ENCODE data around the gene KIF16B. TPM values are rescaled to one million over a fixed set of nuclear protein-coding genes. Genes with fewer than 3 reads are reported as not detected.

KIF16B gene
- total RNA-seq, 3 donors from 2014 or later, result 23.8 to 47.9 (median 36.9) TPM

GRCh38 chr20:16246291-16246690, 327.0 kb downstream of the KIF16B start:
- H3K4me1 ChIP-seq, result no peaks in the 10 kb centered on the region
- H3K4me3 ChIP-seq, result no peak overlapping the region
- no peaks in the 10 kb centered on the region for H3K36me3 ChIP-seq
- intact Hi-C loops (cut with DNase I; ENCODE audit: low total_unique reads), result loop anchor here (10.0 kb wide), 1 partner anchor 1659 kb away; no protein-coding TSS in a partner anchor
- no peaks in the 10 kb centered on the region for H3K27me3 ChIP-seq
- no peak for DNase-seq (ENCODE audit: low spot score in 2 of 2)
- H3K27ac ChIP-seq, result no peak overlapping the region
- TF ChIP-seq POLR2AphosphoS5 (IDR thresholded peaks at IDR 0.05), result no peak
- TF ChIP-seq CTCF (IDR thresholded peaks at IDR 0.05), result no peak
- TF ChIP-seq POLR2A (IDR thresholded peaks at IDR 0.05), result no peak
- H3K9me3 ChIP-seq, result no peaks in the 10 kb centered on the region

- TF ChIP-seq CTCF (IDR thresholded peaks at IDR 0.05), result no peak
- no peak for TF ChIP-seq POLR2AphosphoS5 (IDR thresholded peaks at IDR 0.05)
- TF ChIP-seq POLR2A (IDR thresholded peaks at IDR 0.05), result no peak
- H3K27me3 ChIP-seq, result no peaks in the 10 kb centered on the region
- H3K27ac ChIP-seq, result no peak overlapping the region
- no peaks in the 10 kb centered on the region for H3K4me1 ChIP-seq
- intact Hi-C loops (cut with DNase I; ENCODE audit: low total_unique reads), result loop anchor here (10.0 kb wide), 1 partner anchor 1659 kb away; no protein-coding TSS in a partner anchor
- no peak for DNase-seq (ENCODE audit: low spot score in 2 of 2)
- no peaks in the 10 kb centered on the region for H3K36me3 ChIP-seq
- peaks cover 0 to under 1% of the 10 kb centered on the region in 2 donors for H3K9me3 ChIP-seq
- H3K4me3 ChIP-seq, result no peak overlapping the region
These were observed 327.4 kb downstream of the KIF16B start for GRCh38 chr20:16245879-16246278.

DNA sequence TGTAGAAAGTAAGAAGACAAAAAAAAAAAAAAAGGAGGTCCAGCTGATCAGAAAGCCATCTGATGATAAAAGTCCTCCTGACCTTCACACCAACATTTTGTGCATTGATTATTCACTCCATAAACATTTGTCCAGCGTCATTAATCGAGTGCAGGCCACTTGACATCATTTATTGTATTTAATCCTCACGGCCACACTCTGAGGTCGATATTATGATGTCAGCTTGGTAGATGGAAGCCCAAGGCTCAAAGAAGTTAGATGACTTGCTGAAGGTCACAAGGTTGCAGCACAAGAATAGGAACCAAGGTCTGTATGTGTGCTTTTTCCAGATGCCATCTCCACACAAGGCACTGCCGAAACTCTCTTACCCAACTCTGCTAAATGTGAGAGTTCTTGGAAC, 328.4 kb downstream of the KIF16B start:
- no peaks in the 10 kb centered on the region for H3K4me1 ChIP-seq
- no peak overlapping the region for H3K4me3 ChIP-seq
- H3K36me3 ChIP-seq, result no peaks in the 10 kb centered on the region
- intact Hi-C loops (cut with DNase I; ENCODE audit: low total_unique reads), result loop anchor here (10.0 kb wide), 1 partner anchor 1660 kb away; no protein-coding TSS in a partner anchor
- DNase-seq (ENCODE audit: low spot score in 2 of 2), result no peak
- H3K9me3 ChIP-seq, result peaks cover 0 to 10% of the 10 kb centered on the region in 2 donors
- H3K27ac ChIP-seq, result no peak overlapping the region
- no peaks in the 10 kb centered on the region for H3K27me3 ChIP-seq
- TF ChIP-seq POLR2AphosphoS5 (IDR thresholded peaks at IDR 0.05) (no peak), CTCF (IDR thresholded peaks at IDR 0.05) (no peak), POLR2A (IDR thresholded peaks at IDR 0.05) (no peak)

DNA sequence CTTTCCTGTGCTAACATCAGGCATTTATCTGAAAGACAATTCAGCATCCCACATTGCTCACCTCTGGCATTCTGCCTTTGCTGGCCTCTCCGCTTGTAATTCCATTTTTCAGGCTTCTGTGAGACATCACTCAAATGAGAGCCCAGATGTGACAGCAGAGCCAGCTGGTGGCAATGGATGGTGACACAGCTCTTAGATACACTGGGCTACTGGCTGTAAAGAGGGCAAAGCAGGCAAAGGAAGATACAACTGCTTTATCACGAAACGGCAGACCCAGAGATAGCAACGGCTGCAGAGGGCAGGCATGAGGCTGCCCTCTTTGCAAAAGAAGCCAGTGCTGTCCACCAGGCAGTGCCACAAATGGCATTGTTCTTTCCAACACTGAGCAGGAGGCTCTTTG, 329.8 kb downstream of the KIF16B start:
- H3K4me3 ChIP-seq, result no peak overlapping the region
- TF ChIP-seq POLR2A (IDR thresholded peaks at IDR 0.05) (no peak), POLR2AphosphoS5 (IDR thresholded peaks at IDR 0.05) (no peak), CTCF (IDR thresholded peaks at IDR 0.05) (no peak)

DNA sequence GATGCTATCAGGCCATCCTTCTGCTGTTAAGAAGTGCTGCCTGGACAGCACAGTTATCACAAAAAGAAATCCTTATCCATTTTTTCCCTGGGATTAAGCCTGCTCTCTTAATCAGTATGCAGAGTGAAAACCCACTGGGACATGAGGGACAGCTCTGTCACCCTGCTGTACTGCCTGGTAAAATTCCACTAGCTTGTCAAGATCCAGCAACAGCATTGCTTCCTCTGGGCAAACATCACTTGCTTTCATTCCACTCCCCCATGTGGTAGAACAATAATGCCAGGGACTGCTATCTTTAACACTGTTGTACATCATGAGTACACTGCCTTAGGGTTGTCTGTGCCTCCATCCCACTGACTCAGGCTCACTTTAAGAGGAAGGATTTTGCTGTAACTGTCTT, 331.3 kb downstream of the KIF16B start:
- Histone ChIP-seq H3K36me3 (no peaks in the 10 kb centered on the region), H3K27ac (no peak overlapping the region), H3K27me3 (no peaks in the 10 kb centered on the region), H3K4me3 (no peak overlapping the region), H3K4me1 (no peaks in the 10 kb centered on the region), H3K9me3 (peaks cover 7 to 27% of the 10 kb centered on the region in 2 donors)
- TF ChIP-seq POLR2AphosphoS5 (IDR thresholded peaks at IDR 0.05) (no peak), CTCF (IDR thresholded peaks at IDR 0.05) (no peak), POLR2A (IDR thresholded peaks at IDR 0.05) (no peak)
- intact Hi-C loops (cut with DNase I; ENCODE audit: low total_unique reads), result loop anchor here (10.0 kb wide), 1 partner anchor 1663 kb away; no protein-coding TSS in a partner anchor
- no peak for DNase-seq (ENCODE audit: low spot score in 2 of 2)

More for the DNA sequence above, 329.8 kb downstream of the KIF16B start:
- Histone ChIP-seq H3K4me1 (no peaks in the 10 kb centered on the region), H3K27me3 (no peaks in the 10 kb centered on the region), H3K9me3 (peaks cover 2 to 22% of the 10 kb centered on the region in 2 donors), H3K27ac (no peak overlapping the region), H3K36me3 (no peaks in the 10 kb centered on the region)
- intact Hi-C loops (cut with DNase I; ENCODE audit: low total_unique reads), result loop anchor here (10.0 kb wide), 1 partner anchor 1661 kb away; no protein-coding TSS in a partner anchor
- no peak for DNase-seq (ENCODE audit: low spot score in 2 of 2)

Data from breast epithelium (tissue), 4 donors.